ENCODE data around the gene CLTC. TPM values are rescaled to one million over a fixed set of nuclear protein-coding genes. Genes with fewer than 3 reads are reported as not detected.
"Not testable (repeated sequence)": the region's sequence is repeated elsewhere in the genome, so short reads cannot be mapped to it uniquely, and the experiment has no call there.

CLTC gene
- total RNA-seq, 1 donor from 2014 or later = 273 TPM

DNA sequence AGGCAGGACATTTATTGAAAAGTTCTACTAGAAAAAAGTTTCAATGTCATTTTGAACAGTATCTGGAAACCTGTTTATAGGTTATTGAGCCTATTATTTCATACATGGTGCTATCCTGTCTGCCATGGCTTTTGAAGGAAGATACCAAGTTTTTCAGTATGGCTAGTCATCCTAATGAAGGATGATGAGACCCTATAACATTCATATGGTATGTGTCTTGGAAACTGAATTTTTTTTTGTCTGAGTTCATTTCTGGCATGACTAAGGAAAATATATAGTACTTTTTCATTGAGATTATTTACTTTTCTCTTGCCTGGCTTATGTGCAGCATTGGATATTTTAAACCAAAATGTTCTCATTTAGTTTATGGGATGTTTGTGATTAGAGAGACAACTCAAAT is 30.2 kb downstream of the CLTC start:
- H3K36me3 Mint-ChIP-seq (ENCODE audit: low read depth, unreplicated experiment) = peaks cover 33% of the 10 kb centered on the region
- TF ChIP-seq, protein P1, sequence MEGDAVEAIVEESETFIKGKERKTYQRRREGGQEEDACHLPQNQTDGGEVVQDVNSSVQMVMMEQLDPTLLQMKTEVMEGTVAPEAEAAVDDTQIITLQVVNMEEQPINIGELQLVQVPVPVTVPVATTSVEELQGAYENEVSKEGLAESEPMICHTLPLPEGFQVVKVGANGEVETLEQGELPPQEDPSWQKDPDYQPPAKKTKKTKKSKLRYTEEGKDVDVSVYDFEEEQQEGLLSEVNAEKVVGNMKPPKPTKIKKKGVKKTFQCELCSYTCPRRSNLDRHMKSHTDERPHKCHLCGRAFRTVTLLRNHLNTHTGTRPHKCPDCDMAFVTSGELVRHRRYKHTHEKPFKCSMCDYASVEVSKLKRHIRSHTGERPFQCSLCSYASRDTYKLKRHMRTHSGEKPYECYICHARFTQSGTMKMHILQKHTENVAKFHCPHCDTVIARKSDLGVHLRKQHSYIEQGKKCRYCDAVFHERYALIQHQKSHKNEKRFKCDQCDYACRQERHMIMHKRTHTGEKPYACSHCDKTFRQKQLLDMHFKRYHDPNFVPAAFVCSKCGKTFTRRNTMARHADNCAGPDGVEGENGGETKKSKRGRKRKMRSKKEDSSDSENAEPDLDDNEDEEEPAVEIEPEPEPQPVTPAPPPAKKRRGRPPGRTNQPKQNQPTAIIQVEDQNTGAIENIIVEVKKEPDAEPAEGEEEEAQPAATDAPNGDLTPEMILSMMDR (IDR thresholded peaks at IDR 0.05; ENCODE audit: unreplicated experiment) = no peak
- H3K4me1 Mint-ChIP-seq (ENCODE audit: unreplicated experiment) = peaks cover 10% of the 10 kb centered on the region

DNA sequence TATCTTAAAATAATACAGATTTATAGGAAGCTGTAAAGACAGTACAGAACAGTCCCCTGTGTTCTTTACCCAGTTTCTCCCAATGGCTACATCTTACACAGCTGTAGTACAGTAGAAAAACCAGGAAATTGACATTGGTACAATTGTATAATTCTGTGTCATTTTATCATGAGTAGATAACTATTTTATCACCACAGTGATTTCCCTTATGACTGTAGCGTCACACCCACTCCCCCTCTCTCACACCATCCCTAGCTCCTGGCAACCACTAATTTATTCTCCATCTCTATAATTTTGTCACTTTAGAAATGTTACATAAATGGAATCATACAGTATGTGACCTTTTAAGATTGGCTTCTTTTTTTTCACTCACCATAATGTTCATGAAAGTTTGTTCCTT is 30.9 kb downstream of the CLTC start:
- Mint-ChIP-seq H3K36me3 (ENCODE audit: low read depth, unreplicated experiment) (peaks cover 38% of the 10 kb centered on the region), H3K27ac (ENCODE audit: unreplicated experiment) (no peak overlapping the region), H3K4me1 (ENCODE audit: unreplicated experiment) (peaks cover 10% of the 10 kb centered on the region), H3K27me3 (ENCODE audit: unreplicated experiment) (peaks cover 1% of the 10 kb centered on the region), H3K4me3 (ENCODE audit: unreplicated experiment) (no peak overlapping the region), H3K9me3 (ENCODE audit: unreplicated experiment) (no peaks in the 10 kb centered on the region)
- TF ChIP-seq, protein P1 (IDR thresholded peaks at IDR 0.05; ENCODE audit: unreplicated experiment) = no peak
- no peak for DNase-seq (ENCODE audit: low spot score)

More for the DNA sequence above, 30.2 kb downstream of the CLTC start:
- H3K27ac Mint-ChIP-seq (ENCODE audit: unreplicated experiment) = no peak overlapping the region
- H3K4me3 Mint-ChIP-seq (ENCODE audit: unreplicated experiment) = no peak overlapping the region
- H3K9me3 Mint-ChIP-seq (ENCODE audit: unreplicated experiment) = no peaks in the 10 kb centered on the region
- peaks cover 1% of the 10 kb centered on the region for H3K27me3 Mint-ChIP-seq (ENCODE audit: unreplicated experiment)
- no peak for DNase-seq (ENCODE audit: low spot score)

DNA sequence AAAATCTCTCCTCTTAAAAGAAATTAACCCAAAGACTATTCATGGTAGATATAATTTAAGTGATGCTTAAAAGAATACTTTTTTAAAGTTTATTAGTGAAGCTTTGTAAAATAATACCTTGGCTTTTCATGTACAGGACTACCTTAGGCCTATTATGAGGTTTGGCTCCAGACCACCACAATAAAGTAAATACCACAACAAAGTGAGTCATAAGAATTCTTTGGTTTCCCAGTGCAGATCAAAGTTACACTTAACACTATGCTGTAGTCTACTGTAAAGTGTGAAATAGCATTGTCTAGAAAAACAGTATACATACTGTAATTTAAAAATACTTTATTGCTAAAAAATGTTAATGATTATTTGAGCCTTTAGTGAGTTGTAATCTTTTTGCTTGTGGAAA is 31.7 kb downstream of the CLTC start:
- TF ChIP-seq, protein P1 (IDR thresholded peaks at IDR 0.05; ENCODE audit: unreplicated experiment) = no peak
- Mint-ChIP-seq H3K27me3 (ENCODE audit: unreplicated experiment) (peaks cover 1% of the 10 kb centered on the region), H3K4me1 (ENCODE audit: unreplicated experiment) (peaks cover 7% of the 10 kb centered on the region), H3K36me3 (ENCODE audit: low read depth, unreplicated experiment) (peaks cover 38% of the 10 kb centered on the region), H3K4me3 (ENCODE audit: unreplicated experiment) (no peak overlapping the region), H3K27ac (ENCODE audit: unreplicated experiment) (no peak overlapping the region), H3K9me3 (ENCODE audit: unreplicated experiment) (no peaks in the 10 kb centered on the region)
- no peak for DNase-seq (ENCODE audit: low spot score)

DNA sequence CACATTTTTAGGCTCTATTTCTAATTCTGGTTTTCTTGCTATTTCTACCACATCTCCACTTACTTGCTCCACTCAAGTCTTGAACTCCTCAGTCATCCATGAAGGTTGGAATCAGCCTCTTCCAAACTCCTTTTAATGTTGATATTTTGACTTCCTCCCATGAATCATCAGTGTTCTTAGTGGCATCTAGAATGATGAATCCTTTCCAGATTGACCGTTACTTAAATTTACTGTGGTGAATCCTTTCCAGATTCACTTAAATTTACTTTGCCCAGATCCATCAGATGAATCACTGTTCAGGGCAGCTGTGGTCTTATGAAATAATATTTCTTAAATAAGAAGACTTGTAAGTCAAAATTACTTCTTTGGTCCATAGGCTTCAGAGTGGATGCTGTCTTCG is 32.4 kb downstream of the CLTC start:
- no peak overlapping the region for H3K27ac Mint-ChIP-seq (ENCODE audit: unreplicated experiment)
- DNase-seq (ENCODE audit: low spot score) = no peak
- H3K27me3 Mint-ChIP-seq (ENCODE audit: unreplicated experiment) = peaks cover 1% of the 10 kb centered on the region
- H3K4me3 Mint-ChIP-seq (ENCODE audit: unreplicated experiment) = peak overlapping the region; percentile 85
- no peaks in the 10 kb centered on the region for H3K9me3 Mint-ChIP-seq (ENCODE audit: unreplicated experiment)
- H3K36me3 Mint-ChIP-seq (ENCODE audit: low read depth, unreplicated experiment) = peaks cover 38% of the 10 kb centered on the region
- TF ChIP-seq, protein P1 (IDR thresholded peaks at IDR 0.05; ENCODE audit: unreplicated experiment) = no peak
- H3K4me1 Mint-ChIP-seq (ENCODE audit: unreplicated experiment) = no peaks in the 10 kb centered on the region

DNA sequence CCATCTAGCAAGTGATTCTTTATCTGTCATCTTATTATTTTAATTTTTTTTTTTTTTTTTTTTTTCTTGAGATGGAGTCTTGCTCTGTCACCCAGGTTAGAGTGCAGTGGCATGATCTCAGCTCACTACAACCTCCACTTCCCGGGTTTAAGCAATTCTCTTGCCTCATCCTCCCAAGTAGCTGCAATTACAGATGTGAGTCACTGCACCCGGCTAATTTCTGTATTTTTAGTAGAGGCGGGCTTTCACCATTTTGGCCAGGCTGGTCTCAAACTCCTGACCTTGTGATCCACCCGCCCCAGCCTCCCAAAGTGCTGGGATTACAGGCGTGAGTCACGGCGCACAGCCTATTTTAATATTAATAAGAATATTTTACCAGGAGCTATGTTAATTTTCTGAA is 36.9 kb downstream of the CLTC start:
- DNase-seq (ENCODE audit: low spot score); H3K27ac Mint-ChIP-seq (ENCODE audit: unreplicated experiment); H3K4me1 Mint-ChIP-seq (ENCODE audit: unreplicated experiment); H3K27me3 Mint-ChIP-seq (ENCODE audit: unreplicated experiment); H3K9me3 Mint-ChIP-seq (ENCODE audit: unreplicated experiment); H3K4me3 Mint-ChIP-seq (ENCODE audit: unreplicated experiment): not testable (repeated sequence)
- H3K36me3 Mint-ChIP-seq (ENCODE audit: low read depth, unreplicated experiment) = peaks cover 34% of the 10 kb centered on the region

DNA sequence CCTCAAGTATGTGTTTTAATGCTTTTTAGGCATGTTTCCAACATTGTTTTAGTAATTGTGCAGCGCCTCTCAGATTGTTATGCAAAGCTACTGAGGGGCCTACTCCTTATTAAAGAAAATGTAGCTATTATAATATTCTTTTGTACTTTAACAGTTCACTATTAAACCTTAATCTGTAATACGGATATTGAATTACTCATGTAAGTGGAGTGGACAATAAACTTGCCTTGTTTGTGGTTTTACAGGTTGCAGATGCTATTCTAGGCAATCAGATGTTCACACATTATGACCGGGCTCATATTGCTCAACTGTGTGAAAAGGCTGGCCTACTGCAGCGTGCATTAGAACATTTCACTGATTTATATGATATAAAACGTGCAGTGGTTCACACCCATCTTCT is 46.5 kb downstream of the CLTC start:
- Mint-ChIP-seq H3K4me1 (ENCODE audit: unreplicated experiment) (no peaks in the 10 kb centered on the region), H3K27me3 (ENCODE audit: unreplicated experiment) (no peaks in the 10 kb centered on the region), H3K36me3 (ENCODE audit: low read depth, unreplicated experiment) (peaks cover 26% of the 10 kb centered on the region), H3K9me3 (ENCODE audit: unreplicated experiment) (no peaks in the 10 kb centered on the region), H3K4me3 (ENCODE audit: unreplicated experiment) (no peak overlapping the region), H3K27ac (ENCODE audit: unreplicated experiment) (no peak overlapping the region)
- DNase-seq (ENCODE audit: low spot score) = no peak
- TF ChIP-seq, protein P1 (IDR thresholded peaks at IDR 0.05; ENCODE audit: unreplicated experiment) = no peak
